Upper lobe of left lung (tissue), 4 donors: Measurements from ENCODE around the gene MMP21.

Experiments used
- POLR2A ChIP-seq, 4 donors: fragments of 450-650 bp; IDR thresholded peaks; one replicate each; pipeline ENCODE4 v1.5.1; 2016 to 2017; ENCODE audit warnings: antibody characterized with exemption in 4 of 4, mild to moderate bottlenecking in 2 of 4
- TF ChIP-seq, protein P1 (sequence below), 6 experiments: fragments of 450-650 bp in 4 of 6; fragments of 200-600 bp in 2 of 6; sonication (generic) in 2 of 6; IDR thresholded peaks; one replicate each; pipeline ENCODE4 v1.5.1; 2016 to 2019; ENCODE audit warnings: antibody characterized with exemption in 6 of 6

DNA sequence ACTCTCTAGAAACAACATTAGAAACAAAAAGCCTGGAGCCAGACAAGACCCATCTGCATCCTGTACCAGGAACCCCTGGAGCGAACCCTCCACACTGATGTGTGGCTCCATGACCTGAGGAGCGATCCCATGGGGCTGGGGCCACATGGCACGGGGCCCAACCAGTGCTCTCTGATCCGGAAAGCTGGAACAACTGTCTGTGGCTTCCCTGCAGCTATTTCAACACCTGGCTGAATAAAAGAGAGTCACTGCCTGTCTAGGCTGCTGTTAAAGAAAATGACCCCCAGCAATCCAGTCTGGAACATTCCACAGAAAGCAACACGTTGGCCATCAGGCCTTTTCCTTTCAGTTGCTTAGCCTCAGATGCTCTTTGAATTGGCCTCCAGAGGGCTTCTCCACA, 26.5 kb upstream of the MMP21 start:
- TF ChIP-seq, protein P1, sequence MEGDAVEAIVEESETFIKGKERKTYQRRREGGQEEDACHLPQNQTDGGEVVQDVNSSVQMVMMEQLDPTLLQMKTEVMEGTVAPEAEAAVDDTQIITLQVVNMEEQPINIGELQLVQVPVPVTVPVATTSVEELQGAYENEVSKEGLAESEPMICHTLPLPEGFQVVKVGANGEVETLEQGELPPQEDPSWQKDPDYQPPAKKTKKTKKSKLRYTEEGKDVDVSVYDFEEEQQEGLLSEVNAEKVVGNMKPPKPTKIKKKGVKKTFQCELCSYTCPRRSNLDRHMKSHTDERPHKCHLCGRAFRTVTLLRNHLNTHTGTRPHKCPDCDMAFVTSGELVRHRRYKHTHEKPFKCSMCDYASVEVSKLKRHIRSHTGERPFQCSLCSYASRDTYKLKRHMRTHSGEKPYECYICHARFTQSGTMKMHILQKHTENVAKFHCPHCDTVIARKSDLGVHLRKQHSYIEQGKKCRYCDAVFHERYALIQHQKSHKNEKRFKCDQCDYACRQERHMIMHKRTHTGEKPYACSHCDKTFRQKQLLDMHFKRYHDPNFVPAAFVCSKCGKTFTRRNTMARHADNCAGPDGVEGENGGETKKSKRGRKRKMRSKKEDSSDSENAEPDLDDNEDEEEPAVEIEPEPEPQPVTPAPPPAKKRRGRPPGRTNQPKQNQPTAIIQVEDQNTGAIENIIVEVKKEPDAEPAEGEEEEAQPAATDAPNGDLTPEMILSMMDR (IDR thresholded peaks at IDR 0.05): no peak
- TF ChIP-seq POLR2A (IDR thresholded peaks at IDR 0.05): no peak
